ENCODE results near the gene EXOC3L1.

GRCh38 chr16:67207249-67208091 lies 17.5 kb upstream of the EXOC3L1 start:
- TF ChIP-seq, protein P1, sequence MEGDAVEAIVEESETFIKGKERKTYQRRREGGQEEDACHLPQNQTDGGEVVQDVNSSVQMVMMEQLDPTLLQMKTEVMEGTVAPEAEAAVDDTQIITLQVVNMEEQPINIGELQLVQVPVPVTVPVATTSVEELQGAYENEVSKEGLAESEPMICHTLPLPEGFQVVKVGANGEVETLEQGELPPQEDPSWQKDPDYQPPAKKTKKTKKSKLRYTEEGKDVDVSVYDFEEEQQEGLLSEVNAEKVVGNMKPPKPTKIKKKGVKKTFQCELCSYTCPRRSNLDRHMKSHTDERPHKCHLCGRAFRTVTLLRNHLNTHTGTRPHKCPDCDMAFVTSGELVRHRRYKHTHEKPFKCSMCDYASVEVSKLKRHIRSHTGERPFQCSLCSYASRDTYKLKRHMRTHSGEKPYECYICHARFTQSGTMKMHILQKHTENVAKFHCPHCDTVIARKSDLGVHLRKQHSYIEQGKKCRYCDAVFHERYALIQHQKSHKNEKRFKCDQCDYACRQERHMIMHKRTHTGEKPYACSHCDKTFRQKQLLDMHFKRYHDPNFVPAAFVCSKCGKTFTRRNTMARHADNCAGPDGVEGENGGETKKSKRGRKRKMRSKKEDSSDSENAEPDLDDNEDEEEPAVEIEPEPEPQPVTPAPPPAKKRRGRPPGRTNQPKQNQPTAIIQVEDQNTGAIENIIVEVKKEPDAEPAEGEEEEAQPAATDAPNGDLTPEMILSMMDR (IDR thresholded peaks at IDR 0.05; ENCODE audit: low read depth, low read length) = no peak
- no peak for TF ChIP-seq MYC (IDR thresholded peaks at IDR 0.05; ENCODE audit: low read depth, low read length)

Data from NB4 (cell line).